WI38 (cell line): ENCODE results near the gene PXMP2.

Experiments used
- H3K4me3 ChIP-seq: 2 replicates; pipeline ENCODE4 v1.5.1; 2011; ENCODE audit warnings: low read depth, mild to moderate bottlenecking, control low read depth, low read length
- CTCF ChIP-seq: IDR thresholded peaks from 2 replicates; pipeline ENCODE4 v1.5.1; 2012; ENCODE audit warnings: low read depth, mild to moderate bottlenecking, control low read depth, low read length

PXMP2 gene

DNA sequence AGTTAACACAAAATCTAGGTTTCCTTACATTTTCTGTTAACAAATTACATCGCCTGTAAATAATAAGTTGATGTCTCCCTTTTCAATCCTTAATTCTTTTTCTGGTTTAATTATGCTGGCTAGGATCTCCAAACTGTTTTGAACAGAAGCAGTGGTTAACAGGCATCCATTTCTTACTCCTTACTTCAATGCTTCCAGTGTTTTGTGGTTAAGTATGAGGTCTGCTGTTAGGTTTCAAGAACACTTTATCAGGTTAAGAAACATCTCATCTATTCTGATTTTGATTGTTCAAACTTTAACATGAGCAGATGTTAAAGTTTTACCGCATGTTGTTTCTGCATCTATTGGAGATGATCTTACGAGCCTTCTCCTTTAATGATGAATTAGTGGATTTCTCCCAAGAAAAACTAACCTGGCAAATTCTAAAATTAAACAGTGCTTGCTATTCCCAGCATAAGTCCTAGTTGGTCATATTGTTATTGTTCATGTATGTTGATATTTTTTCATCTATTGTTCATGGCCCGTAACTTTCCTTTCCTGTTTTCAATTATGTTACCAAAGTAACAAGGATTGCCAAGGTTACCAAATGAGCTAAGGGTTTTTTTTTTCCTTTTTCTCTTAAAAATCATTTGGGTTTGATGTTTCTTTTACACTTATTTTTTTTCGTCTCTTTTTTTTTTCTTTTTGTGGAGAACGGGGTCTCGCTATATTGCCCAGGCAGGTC, 33.7 kb upstream of the PXMP2 start:
- H3K4me3 ChIP-seq, result no peak overlapping the region
- TF ChIP-seq CTCF, result no peak

DNA sequence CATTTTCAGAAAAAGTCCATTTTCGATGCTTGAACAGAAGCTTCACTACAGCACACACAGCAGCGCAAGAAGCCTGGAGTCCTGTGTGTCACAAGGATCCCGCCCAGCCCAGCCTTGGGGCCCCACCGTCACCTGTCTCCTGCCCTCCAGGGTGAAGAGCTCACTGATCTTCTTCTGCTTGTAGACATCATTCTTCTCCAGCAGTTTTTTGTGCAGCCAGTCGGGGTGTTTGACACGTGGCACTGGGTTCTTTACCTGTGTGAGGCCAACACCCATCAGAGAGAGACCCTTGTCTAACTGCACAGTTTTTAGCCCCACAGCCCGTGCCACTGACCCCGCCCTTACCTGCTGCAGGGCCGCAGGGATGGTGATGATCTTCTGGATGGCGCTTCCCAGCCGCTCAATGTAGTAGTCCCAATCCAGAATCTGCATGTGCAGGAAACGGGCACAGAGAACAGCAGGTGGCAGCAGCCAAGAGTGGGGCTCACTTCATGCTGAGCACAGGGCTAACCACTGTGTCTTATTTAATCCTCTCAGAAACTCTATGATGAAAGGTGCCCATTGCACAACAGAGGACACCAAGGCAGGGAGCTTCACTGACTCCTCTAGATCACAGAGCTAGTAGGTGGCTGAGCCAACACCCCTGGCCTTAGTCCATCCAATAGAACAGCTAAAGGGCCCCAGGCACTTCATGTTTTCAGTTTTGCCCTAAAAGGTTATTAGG, 30.2 kb upstream of the PXMP2 start:
- H3K4me3 ChIP-seq, result no peak overlapping the region
- TF ChIP-seq CTCF, result no peak

DNA sequence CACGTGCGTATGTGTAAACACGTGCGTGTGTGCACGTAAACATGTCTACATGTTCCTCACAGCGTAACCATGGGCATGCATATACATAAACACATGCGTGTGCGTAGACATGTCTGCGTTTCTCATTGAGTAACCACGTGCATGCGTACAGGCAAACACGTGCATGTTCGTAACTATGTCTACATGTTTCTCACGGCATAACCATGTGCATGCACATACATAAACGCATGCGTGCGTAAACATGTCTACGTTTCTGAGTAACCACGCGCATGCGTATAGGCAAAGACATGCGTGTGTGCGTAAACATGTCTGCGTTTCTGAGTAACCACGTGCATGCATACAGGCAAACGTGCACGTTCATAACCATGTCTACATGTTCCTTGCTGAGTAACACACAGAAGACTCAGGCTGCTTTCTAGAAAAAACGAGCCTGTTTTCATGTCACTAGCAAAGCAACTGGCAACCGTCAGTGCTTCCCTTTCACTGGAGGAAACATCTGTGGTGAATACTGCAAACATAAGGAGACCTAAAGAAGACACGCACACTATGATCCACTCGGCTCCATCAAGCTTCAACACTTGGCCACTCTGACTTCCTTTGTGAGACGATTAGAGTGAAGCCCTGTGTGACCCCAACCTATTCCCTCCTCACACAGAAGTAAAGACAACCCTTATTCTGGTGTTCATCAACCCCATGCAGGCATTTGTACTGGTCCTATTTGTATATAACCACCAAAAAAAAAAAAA, 29.1 kb upstream of the PXMP2 start:
- TF ChIP-seq CTCF, result no peak
- H3K4me3 ChIP-seq, result no peak overlapping the region

- TF ChIP-seq CTCF, result no peak
- no peak overlapping the region for H3K4me3 ChIP-seq
Observed at GRCh38 chr12:132659146-132659545, 28.2 kb upstream of the PXMP2 start.

- H3K4me3 ChIP-seq, result no peak overlapping the region
- no peak for TF ChIP-seq CTCF
Observed at GRCh38 chr12:132660052-132660451, 27.3 kb upstream of the PXMP2 start.

DNA sequence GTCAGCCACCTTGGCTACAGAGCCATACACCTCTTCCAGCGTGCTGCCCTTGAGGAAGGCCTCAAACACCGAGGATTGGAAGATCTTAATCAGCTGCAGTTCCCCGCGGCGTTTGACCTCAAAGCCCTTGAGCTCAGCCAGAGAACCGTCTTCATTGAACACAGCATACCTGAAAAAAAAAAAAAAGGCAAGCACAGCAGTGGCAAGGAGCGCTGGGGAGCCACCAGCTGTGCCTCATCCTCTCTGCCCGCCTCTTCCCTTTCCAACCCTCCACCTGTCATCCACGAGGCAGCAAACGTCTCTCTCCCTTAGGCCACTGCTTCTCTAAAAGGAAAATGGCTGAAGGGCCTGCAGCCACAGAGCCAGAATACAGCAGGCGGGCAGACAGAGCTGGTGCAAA, 26.4 kb upstream of the PXMP2 start:
- H3K4me3 ChIP-seq, result no peak overlapping the region
- TF ChIP-seq CTCF, result no peak

DNA sequence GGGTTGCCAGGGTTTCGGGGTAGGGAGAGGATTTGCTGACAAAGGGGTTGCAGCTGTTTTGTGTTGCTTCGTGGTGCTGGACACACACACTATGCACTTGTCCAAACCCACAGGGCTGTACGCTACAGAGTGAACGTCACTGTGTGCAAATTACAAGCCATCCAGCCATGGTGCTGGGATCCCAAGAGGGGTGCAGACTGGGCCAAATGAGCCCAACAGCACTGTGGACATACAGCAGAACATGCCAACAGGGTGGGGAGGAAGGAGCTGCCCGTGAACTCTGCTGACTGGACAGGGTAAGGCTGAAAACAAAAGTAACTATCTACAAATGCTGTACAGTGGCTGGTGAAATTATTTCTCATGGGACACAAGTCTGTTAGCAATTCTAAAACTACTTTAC, 25.4 kb upstream of the PXMP2 start:
- H3K4me3 ChIP-seq, result no peak overlapping the region
- TF ChIP-seq CTCF, result no peak
